K562 (cell line): Measurements from ENCODE around the gene FAM89B. TPM values are rescaled to one million over a fixed set of nuclear protein-coding genes. Genes with fewer than 3 reads are reported as not detected.

Experiments used
- ADNP ChIP-seq: fragments of 200-800 bp; sonication (Bioruptor generic); IDR thresholded peaks from 2 replicates; pipeline ENCODE4 v1.6.1; 2016; ENCODE audit warnings: missing genetic modification characterization, missing compliant biosample characterization
- CBX2 ChIP-seq: fragments of 200-600 bp; sonication (generic); IDR thresholded peaks from one replicate; pipeline ENCODE4 v1.6.1; 2012; ENCODE audit warnings: mild to moderate bottlenecking, low read length, inconsistent platforms; ENCODE audit not compliant: insufficient read depth, poor library complexity, severe bottlenecking
- CBX5 ChIP-seq: IDR thresholded peaks from 2 replicates; pipeline ENCODE4 v1.6.1; 2014; ENCODE audit warnings: low read depth, borderline replicate concordance
- CHD1 ChIP-seq: fragments of 200-600 bp; sonication (generic); IDR thresholded peaks from one replicate; pipeline ENCODE4 v1.6.1; 2012; ENCODE audit warnings: mild to moderate bottlenecking, moderate library complexity, low read length, inconsistent platforms
- ESRRB ChIP-seq: fragments of 250-450 bp; sonication (Bioruptor Pico); IDR thresholded peaks from 2 replicates; pipeline ENCODE4 v1.5.0; 2020; ENCODE audit warnings: mild to moderate bottlenecking, moderate library complexity, borderline replicate concordance
- FOXK1 ChIP-seq: sonication (generic); formaldehyde crosslinking; IDR thresholded peaks from 2 replicates; pipeline ENCODE4 v1.8.0; 2022; ENCODE audit warnings: missing genetic modification reagents, mild to moderate bottlenecking, borderline replicate concordance
- FOXO4 ChIP-seq: fragments of 450-650 bp; formaldehyde crosslinking; IDR thresholded peaks from 2 replicates; pipeline ENCODE4 v1.4.0; 2020; ENCODE audit warnings: mild to moderate bottlenecking, moderate library complexity
- HEY1 ChIP-seq: fragments of 250-450 bp; sonication (Bioruptor Pico); IDR thresholded peaks from 2 replicates; pipeline ENCODE4 v1.5.0; 2020; ENCODE audit warnings: mild to moderate bottlenecking, moderate library complexity, borderline replicate concordance
- KAT8 ChIP-seq: fragments of 450-650 bp; IDR thresholded peaks from 2 replicates; pipeline ENCODE4 v1.6.1; 2016; ENCODE audit warnings: low read depth, mild to moderate bottlenecking
- MITF ChIP-seq: IDR thresholded peaks from 2 replicates; pipeline ENCODE4 v1.6.1; 2014; ENCODE audit warnings: antibody characterized with exemption
- NFYB ChIP-seq: IDR thresholded peaks from 2 replicates; pipeline ENCODE4 v1.6.1; 2011; ENCODE audit warnings: mild to moderate bottlenecking, moderate library complexity; ENCODE audit not compliant: insufficient read length; ENCODE audit errors: extremely low read depth
- NRF1 ChIP-seq, 2 experiments: fragments of 450-650 bp; IDR thresholded peaks in 1 of 2; conservative IDR thresholded peaks in 1 of 2; 2 replicates each; pipeline ENCODE4 v1.6.1; 2014; ENCODE audit warnings: mild to moderate bottlenecking in 2 of 2
- RBM17 ChIP-seq: fragments of 200-400 bp; formaldehyde crosslinking; IDR thresholded peaks from 2 replicates; pipeline ENCODE4 v1.6.1; 2017; ENCODE audit warnings: low read depth, mild to moderate bottlenecking, low read length, borderline replicate concordance
- STAG1 ChIP-seq: sonication (generic); formaldehyde crosslinking; IDR thresholded peaks from 2 replicates; pipeline ENCODE4 v1.5.0; 2020; ENCODE audit warnings: missing genetic modification reagents, borderline replicate concordance
- ZC3H11A ChIP-seq: IDR thresholded peaks from 2 replicates; pipeline ENCODE4 v1.6.1; 2012; ENCODE audit warnings: low read depth, low read length, improper control_type of control experiment
- ZNF316 ChIP-seq: fragments of 450-650 bp; IDR thresholded peaks from 2 replicates; pipeline ENCODE4 v1.6.1; 2016
- ZNF655 ChIP-seq: fragments of 250-450 bp; sonication (Bioruptor Pico); IDR thresholded peaks from 2 replicates; pipeline ENCODE4 v1.5.0; 2021
- ZNF764 ChIP-seq: fragments of 250-450 bp; sonication (Bioruptor Pico); IDR thresholded peaks from 2 replicates; pipeline ENCODE4 v1.4.0; 2020; ENCODE audit warnings: low read depth, mild to moderate bottlenecking, moderate library complexity
- polyA plus RNA-seq, 8 experiments: library from polyadenylated mRNA; depleted of rRNA in 4 of 8; stranded (reverse) in 5 of 8; unstranded in 3 of 8; fragments of >200 nt; fragmentation: Nextera tagmentation in 2 of 8; fragmentation: Illumina TruSeq in 1 of 8; extraction: Ambion mirVana in 2 of 8; extraction: Trizol in 1 of 8; gene quantifications; 2 replicates each; pipeline versions ENCODE4 v1.2.1 to v1.2.3, GENCODE V29; 2011 to 2014; ENCODE audit warnings: inconsistent platforms in 1 of 8, missing spikeins in 1 of 8
- total RNA-seq, 7 experiments: library from RNA; depleted of rRNA in 6 of 7; stranded (reverse); fragments of >200 nt in 6 of 7; fragmentation: Illumina TruSeq in 2 of 7; extraction: Trizol in 2 of 7; gene quantifications; 2 replicates each; pipeline versions ENCODE4 v1.2.1 to v1.2.3, GENCODE V29; 2011 to 2021; ENCODE audit warnings: low replicate concordance in 1 of 7

FAM89B gene
- total and polyA plus RNA-seq, 9 of the 15 experiments (the other 6 are each of a cell fraction or from before 2014, with no cell fraction given): 0.32 to 27.6 (median 11.9) TPM

- TF ChIP-seq MITF (peak; percentile 65; the same call in 1 of the 2 replicates), ESRRB (CRISPR knock-in tag) (no peak), CBX2 (no peak), ZC3H11A (no peak), NRF1 (conservative IDR thresholded peaks at IDR 0.05 in 1 of 2, IDR thresholded peaks at IDR 0.05 in 1 of 2) (no peak), ZNF764 (CRISPR knock-in tag) (no peak), ZNF316 (no peak), STAG1 (no peak), HEY1 (no peak), CHD1 (no peak), NFYB (no peak), ZNF655 (CRISPR knock-in tag) (no peak), FOXK1 (CRISPR knock-in tag) (no peak), KAT8 (no peak), ADNP (no peak), RBM17 (no peak), CBX5 (no peak), FOXO4 (no peak)
These were observed 2.7 kb downstream of the FAM89B start (continued) for GRCh38 chr11:65574811-65575567.
